A673 (cell line): ENCODE results near the gene NTMT2.

Experiments
- EZH2 ChIP-seq: fragments of 200-600 bp; sonication (generic); IDR thresholded peaks from 2 replicates; pipeline ENCODE4 v1.6.1; 2017; ENCODE audit warnings: borderline replicate concordance, low read depth, mild to moderate bottlenecking, mixed read lengths, antibody characterized with exemption, low read length; ENCODE audit not compliant: poor library complexity, severe bottlenecking
- TF ChIP-seq, protein P1 (sequence below): fragments of 300-800, 200-600 bp; sonication (generic); conservative IDR thresholded peaks from 2 replicates; pipeline ENCODE4 v1.5.1; 2017; ENCODE audit warnings: low read depth, mild to moderate bottlenecking, antibody characterized with exemption, low read length, moderate library complexity, mixed read lengths

GRCh38 chr1:170125269-170125668 lies 20.5 kb upstream of the NTMT2 start:
- TF ChIP-seq, protein P1, sequence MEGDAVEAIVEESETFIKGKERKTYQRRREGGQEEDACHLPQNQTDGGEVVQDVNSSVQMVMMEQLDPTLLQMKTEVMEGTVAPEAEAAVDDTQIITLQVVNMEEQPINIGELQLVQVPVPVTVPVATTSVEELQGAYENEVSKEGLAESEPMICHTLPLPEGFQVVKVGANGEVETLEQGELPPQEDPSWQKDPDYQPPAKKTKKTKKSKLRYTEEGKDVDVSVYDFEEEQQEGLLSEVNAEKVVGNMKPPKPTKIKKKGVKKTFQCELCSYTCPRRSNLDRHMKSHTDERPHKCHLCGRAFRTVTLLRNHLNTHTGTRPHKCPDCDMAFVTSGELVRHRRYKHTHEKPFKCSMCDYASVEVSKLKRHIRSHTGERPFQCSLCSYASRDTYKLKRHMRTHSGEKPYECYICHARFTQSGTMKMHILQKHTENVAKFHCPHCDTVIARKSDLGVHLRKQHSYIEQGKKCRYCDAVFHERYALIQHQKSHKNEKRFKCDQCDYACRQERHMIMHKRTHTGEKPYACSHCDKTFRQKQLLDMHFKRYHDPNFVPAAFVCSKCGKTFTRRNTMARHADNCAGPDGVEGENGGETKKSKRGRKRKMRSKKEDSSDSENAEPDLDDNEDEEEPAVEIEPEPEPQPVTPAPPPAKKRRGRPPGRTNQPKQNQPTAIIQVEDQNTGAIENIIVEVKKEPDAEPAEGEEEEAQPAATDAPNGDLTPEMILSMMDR = no peak
- TF ChIP-seq EZH2 = no peak
